ENCODE measurements around the gene PDE4B. TPM values are rescaled to one million over a fixed set of nuclear protein-coding genes. Genes with fewer than 3 reads are reported as not detected.

Gene PDE4B
- total and polyA plus RNA-seq, 9 of the 15 experiments (the other 6 are each of a cell fraction or from before 2014, with no cell fraction given) = 0.09 TPM; not detected in 8

- no peak for TF ChIP-seq PATZ1 (CRISPR knock-in tag; IDR thresholded peaks at IDR 0.05; ENCODE audit: borderline replicate concordance)
- TF ChIP-seq ZBTB11 (CRISPR knock-in tag; IDR thresholded peaks at IDR 0.05) = no peak
These were observed 52.9 kb downstream of the PDE4B start (continued) for GRCh38 chr1:65845535-65846060.

GRCh38 chr1:65846866-65847265 is 54.2 kb downstream of the PDE4B start:
- no peaks in the 10 kb centered on the region for H3K79me2 ChIP-seq (ENCODE audit: control insufficient read depth, insufficient read depth, low read length)
- no peak for DNase-seq (ENCODE audit: extremely low read depth in 1 of 4, low spot score in 3 of 4)
- H3K27me3 ChIP-seq (ENCODE audit: control insufficient read depth in 2 of 2, insufficient read depth in 2 of 2, low read length in 2 of 2) = no peaks in the 10 kb centered on the region
- no peaks in the 10 kb centered on the region for H3K4me1 ChIP-seq (replicated peaks in 1 of 2; ENCODE audit: control insufficient read depth in 2 of 2, insufficient read depth in 2 of 2, low read length in 2 of 2)
- ATAC-seq = no peak
- H3K27ac ChIP-seq (ENCODE audit: extremely low read depth, low read depth, low read length) = no peak overlapping the region
- H3K9ac ChIP-seq (ENCODE audit: insufficient read depth in 1 of 2, low read depth in 2 of 2, low read length in 2 of 2) = no peak overlapping the region
- intact Hi-C loops (cut with micrococcal nuclease) (no loop called here), in situ Hi-C loops (cut with MboI) (no loop called here)
- H2AFZ ChIP-seq (ENCODE audit: low read depth, low read length) = no peak overlapping the region
- peak; percentile 77 for TF ChIP-seq RFX1 (IDR thresholded peaks at IDR 0.05)
- TF ChIP-seq ZBTB34 (CRISPR knock-in tag; IDR thresholded peaks at IDR 0.05) = no peak
- H3K9me3 ChIP-seq (replicated peaks; ENCODE audit: control insufficient read depth, insufficient read depth, low read depth, low read length) = no peaks in the 10 kb centered on the region
- ChIA-PET CTCF (ENCODE audit: low intra/inter-chr PET ratio) (no interaction called here), POLR2A (no interaction called here)
- no peak overlapping the region for H3K4me3 ChIP-seq
- BruUV-seq (replicated peaks) = no TSS peak
- no peaks in the 10 kb centered on the region for H3K9me1 ChIP-seq (ENCODE audit: control insufficient read depth, insufficient read depth, low read length)
- FAIRE-seq = no peak
- H3K36me3 ChIP-seq (ENCODE audit: control insufficient read depth, insufficient read depth, low read length) = no peaks in the 10 kb centered on the region
- no peak overlapping the region for H3K4me2 ChIP-seq (ENCODE audit: insufficient read depth, low read length)
- no peaks in the 10 kb centered on the region for H4K20me1 ChIP-seq (replicated peaks; ENCODE audit: control insufficient read depth, insufficient read depth, low read length)
